NCI-H748 treated with DMSO at 0.1 percent for 48 hours (cell line): ENCODE measurements around the gene SIM2.

Experiments used
- DNase-seq: peaks from one replicate; lab custom pipeline; 2025; lab: John Stamatoyannopoulos, UW

SIM2 gene

DNA sequence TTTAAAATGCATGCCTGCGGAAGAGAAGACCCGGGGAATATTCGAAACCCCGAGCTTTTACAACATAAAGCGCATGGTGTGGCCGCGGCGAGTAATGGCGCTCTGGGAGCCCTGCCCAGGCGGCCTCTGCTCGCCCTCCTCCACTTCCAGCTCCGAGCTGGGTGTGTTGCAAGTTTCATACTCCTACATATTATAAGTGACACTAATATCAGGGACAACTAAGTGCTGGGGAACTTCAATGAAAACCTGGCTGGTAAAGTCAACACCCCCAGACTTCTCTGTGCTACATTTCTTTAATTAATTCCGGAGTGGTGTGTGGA, 11.8 kb downstream of the SIM2 start:
- no peak for DNase-seq

DNA sequence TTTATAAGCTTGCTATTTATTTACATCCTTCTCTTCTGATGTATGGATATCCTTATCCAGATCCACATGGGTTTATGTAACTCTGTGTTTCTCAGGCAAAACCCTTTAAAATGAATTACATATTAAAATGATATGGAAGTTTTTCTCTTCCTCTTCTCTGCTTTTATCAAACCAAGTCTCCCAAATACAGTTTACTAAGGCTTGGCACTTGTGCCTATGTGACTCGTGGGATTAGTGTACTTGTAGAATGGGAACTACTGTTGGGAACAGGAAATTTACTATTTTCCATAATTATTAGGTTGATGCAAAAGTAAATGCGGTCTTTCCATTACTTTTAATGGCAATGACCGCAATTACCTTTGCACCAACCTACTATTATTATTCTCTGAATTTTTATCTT, 14.8 kb downstream of the SIM2 start:
- DNase-seq = no peak

DNA sequence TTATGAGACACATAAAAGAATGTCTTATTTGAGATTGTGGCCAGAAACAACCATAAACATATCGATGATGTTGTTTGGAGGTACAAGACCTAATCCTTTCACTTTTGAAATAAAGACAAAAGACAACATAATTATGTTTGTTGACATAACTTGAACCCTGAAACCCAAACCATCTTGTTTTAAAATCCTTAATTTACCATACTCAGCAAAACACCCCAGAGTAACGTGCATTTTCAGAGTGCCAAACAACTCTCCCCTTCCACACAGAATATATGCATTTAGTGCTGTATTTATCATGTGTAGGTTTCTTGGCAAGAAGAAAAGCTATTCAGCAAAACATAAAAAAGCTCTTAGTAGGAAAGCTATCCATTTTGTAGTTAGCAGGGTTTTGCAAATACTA, 17.5 kb downstream of the SIM2 start:
- DNase-seq = no peak

DNA sequence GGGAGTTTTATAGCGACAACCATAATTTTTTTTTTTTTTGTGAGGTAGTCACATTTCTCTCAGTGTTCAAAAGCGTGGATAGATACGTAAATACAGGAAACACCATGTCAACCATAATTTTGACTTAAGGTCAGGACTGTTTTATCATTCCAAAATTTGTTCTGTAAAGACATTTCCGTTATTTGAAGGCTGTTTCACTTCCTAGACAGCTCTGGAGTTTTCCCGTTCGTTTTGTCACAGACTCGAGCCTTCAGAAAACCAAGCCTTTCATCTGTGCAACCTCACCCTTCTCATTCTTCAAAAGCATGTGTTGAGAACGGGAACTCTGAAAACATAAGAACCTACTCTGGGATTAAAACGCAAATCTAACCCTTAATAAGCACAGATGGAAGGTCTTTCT, 17.9 kb downstream of the SIM2 start:
- DNase-seq = no peak

DNA sequence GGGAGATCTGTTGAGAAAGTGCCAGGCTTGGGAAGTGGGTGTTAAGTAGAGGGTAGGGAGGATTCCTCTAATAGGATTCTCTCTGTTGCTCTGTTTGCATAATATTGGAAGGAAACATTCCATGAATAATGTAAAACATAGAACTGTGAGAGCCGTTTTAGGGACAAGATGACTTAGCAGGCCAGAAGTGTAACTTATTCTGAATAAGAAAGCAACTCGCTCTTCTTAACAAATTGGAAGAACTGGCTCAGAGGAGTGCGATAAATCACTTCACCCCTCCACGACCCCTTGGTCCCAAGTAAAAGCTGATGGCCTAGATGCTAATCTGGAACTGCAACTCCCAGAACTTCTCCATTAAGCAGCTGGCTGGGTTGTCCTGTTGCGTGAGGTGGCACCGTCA, 19.1 kb downstream of the SIM2 start:
- DNase-seq = no peak

DNA sequence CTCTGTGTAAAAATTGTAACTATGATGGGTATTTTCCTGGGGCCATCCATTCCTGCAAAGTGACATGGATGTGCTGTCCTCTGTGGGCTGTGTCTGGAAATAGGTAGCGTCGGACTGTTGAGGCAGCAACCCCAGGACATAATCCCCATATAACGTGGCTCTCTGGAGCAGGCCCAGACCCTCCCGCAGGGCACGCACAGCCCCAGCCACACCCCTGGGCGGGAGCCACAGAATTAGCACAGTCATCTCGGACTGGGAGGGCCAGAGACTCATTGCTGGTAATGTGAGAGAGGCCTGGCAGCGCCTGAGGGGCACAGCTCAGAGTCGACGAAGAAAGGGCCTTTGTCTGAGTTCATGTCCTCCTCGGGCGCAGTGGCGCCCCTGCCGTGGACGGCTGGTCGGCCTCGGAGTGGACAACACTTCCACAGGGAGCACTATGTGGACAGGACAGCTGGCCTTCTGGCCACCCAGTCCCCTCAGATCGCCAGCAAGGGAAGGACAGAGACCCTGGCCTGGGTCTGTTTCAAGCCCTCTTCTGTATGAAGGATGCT, 20.1 kb downstream of the SIM2 start:
- DNase-seq = no peak

DNA sequence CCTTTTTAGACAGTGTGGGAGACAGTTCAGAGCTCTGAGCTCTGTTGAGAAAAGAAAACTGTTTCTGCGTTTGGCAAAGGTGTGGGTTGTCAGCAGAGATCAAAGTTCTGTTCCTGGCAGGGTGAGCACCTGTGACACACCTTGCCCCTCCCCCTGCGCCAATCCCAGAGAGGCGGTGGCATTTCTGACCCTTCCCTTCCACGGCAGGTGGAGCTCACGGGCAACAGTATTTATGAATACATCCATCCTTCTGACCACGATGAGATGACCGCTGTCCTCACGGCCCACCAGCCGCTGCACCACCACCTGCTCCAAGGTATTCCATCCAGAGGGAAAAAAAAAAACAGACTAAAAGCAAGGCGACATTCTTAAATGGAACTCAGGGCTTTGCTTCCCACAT, 20.7 kb downstream of the SIM2 start:
- DNase-seq = no peak

DNA sequence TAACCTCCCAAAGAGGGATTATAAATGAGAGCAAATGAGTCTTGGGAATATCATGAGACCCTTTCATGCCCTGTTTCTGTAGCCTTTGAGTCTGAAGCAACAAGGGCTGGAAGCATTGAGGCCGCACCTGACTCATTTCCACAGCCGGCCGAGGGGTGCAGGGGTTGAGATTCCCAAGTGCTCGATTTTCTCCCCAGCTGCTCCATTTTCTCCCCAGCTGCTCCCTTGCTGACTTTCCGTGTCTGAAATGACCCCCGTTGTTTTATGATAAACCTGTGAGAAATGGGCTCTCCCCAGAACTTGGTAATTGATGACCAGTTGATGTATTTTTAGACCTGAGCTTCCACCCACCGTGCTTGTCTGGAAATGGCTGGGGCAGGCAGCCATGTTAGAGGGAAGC, 22.9 kb downstream of the SIM2 start:
- no peak for DNase-seq

DNA sequence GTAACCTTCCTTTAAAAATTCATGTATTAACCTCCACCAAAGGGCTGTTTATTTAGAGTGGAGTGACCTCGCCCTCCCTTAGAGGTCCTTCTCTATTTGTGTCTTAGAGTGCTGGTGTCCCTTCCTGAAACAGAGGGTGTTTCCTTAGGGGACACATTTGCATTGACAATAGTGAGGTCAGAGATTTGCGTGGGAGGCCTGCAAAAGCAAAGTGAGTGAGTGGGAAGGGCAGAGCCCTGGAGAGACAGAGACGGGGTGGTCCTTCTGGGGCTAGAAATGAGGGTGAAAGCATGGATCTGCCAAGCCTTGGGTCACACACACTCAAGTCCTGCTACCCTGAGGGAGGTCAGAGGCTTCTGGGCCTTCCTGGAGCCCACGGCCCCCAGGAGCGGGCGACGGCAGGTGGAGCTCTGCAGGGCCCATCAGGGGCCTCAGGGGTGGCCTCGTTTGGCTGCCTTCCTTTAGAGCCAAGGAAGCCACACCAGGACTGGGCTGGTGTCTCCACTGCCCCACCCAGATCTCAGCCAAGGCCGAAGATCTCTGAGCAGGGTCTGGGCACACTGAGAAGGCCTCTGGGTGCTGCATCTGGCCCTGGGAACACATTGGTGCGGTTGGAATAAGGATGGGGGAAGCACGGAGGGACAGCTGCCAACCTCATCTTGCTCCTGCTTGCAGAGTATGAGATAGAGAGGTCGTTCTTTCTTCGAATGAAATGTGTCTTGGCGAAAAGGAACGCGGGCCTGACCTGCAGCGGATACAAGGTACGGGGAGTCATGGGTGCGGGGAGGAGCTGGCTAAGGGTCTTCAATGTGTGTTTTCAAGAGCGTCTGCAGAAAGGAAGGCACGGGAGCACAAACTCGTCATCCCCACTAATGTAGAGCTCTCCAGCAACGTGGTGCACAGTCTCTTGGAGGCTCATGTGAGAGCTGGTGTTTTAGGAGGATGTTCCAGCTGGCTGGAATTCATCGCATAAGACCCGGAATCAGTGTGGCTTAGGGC, 23.8 kb downstream of the SIM2 start:
- DNase-seq = no peak

DNA sequence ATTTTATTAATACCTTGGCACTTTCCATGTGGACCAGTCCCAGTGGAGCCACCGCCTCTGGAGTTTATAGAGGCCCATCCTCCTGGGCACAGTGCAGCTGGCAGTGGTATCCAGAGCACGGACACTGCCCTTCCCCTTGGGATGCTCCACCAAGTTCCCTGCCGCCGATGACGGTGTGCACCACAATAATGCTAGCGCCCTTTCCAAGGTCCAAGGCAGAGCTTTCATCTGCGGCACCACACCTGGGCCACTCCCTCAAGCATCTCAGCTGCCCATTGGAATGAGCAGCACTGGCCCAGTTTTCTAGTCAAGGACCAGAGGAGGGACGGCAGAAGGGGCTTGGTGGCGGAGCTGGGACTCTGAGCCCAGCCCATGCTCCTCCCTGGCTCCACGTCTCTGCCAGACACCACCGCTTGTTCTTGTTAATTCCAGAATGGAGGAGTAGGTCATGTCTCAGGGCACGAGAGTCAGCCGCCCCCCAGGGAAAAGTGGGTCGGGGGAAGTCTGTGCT, 24.5 kb downstream of the SIM2 start:
- DNase-seq = no peak

DNA sequence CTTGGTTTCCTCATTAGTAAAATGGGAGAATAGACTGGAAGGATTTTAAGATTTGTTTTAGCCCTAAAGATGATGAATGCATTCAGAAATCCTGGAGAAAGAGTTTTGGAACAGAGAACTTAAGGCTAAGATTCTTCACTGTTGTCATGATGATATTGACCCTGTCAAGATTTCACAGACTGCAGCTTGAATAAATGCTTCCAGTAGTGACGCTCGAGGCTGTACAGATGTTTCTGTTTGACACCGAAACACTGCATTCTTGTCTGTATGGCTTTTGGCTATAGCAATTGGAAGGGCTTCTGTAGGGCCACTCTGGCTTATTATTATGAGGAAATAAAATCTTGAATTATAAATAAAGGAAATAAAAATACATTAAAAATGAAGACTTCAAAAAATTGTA, 25.7 kb downstream of the SIM2 start:
- DNase-seq = no peak

DNA sequence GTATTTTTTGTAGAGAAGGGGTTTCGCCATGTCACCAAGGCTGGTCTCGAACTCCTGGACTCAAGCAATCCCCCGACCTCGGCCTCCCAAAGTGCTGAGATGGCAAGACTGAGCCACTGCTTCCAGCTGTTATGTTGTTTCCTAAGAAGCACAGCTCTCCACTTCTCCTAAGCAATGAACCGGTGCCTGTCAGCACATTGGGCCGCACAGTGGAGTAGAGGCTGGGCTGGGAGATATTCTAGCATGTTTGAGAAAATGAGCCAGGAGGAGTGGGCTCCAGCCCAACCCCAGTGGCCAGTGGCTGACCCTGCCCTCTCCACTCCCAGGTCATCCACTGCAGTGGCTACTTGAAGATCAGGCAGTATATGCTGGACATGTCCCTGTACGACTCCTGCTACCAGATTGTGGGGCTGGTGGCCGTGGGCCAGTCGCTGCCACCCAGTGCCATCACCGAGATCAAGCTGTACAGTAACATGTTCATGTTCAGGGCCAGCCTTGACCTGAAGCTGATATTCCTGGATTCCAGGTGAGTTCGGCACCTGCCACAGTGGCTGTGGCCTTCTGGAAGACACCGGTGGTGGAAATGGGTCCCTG, 27.0 kb downstream of the SIM2 start:
- DNase-seq = no peak

DNA sequence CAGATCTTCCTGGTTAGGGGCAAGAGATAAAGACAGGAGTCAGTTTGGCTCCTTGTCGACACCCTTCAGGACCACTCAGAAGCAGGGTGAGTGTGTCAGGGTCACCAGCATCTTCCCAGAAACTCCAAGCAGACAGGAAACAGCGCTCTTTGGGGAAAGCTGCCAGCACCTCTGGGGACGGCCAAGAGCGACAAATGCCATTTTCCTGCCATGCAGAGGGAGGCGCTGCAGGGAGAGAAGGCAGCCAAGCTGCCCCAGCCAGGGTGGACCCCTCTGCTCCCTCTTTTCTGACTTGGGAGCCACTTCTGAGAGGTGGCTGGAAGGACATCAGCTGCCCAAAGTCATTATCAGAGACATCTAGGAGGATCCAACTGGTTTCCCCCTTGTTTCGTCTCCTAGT, 29.0 kb downstream of the SIM2 start:
- DNase-seq = no peak

DNA sequence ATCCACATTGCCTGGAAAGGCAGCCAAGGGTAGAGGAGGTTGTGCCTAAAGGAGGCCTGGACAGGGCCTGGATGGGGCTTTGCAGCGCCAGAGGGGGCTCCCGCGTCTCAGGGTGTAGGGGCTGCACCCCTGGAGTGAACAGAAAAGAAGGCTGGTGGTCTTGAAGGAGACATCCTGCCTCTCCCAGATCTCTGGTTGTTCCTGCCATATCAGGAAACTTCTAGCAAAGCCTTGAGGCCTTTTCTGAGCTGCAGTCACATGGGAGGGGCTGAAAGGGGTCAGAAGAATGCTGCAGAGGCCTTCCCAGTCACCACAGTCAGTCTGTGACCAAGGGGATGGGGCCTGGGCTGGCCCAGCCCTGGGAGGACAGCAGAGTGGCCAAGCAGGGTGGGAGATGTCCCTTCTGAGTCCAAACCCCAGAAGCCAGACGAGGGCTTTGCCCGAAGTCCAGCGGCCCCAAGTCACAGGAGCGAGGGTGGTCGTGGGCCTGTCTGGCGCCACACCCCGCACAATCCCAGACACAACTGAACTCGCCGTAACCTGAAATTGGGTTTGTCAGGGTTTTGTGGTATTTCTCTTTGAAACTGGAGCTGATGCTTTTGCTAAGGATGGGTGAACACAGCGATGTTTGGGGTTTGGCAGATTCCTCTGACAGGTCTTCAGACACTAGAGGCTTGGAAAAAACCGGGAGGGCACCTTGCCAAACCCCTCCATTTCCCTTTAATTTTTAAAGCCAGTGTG, 29.6 kb downstream of the SIM2 start:
- DNase-seq = no peak

DNA sequence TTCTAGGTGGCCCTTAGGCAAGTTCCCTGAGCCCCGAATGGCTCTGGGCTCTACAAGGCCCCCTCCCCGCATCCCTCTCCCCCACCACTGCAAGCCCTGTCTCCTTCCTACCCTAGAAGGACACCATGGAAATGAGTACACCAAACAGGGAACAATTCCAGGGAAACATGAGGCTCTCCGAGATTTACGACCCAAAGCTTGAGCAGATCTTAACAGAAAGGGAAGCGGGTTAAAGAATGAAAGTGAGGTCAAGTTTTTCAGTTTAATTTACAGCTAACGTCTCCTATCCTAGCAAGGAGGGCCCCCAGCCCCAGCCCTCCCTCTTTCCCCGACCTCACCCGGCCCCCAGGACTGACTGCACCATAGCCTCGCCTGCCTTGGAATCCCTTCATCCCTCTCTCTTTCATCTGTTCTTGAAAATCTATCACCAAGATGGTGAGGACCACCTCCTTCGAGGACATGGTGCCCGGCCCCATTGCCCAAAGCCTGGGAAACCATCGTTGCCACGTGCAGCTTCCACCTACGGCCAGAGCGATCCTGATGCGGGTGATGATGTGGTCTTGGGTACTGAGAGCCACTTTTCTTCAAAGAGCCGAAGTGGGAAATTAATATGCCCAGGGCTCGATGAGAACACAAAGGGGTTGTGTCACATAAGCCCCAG, 30.5 kb downstream of the SIM2 start:
- no peak for DNase-seq

DNA sequence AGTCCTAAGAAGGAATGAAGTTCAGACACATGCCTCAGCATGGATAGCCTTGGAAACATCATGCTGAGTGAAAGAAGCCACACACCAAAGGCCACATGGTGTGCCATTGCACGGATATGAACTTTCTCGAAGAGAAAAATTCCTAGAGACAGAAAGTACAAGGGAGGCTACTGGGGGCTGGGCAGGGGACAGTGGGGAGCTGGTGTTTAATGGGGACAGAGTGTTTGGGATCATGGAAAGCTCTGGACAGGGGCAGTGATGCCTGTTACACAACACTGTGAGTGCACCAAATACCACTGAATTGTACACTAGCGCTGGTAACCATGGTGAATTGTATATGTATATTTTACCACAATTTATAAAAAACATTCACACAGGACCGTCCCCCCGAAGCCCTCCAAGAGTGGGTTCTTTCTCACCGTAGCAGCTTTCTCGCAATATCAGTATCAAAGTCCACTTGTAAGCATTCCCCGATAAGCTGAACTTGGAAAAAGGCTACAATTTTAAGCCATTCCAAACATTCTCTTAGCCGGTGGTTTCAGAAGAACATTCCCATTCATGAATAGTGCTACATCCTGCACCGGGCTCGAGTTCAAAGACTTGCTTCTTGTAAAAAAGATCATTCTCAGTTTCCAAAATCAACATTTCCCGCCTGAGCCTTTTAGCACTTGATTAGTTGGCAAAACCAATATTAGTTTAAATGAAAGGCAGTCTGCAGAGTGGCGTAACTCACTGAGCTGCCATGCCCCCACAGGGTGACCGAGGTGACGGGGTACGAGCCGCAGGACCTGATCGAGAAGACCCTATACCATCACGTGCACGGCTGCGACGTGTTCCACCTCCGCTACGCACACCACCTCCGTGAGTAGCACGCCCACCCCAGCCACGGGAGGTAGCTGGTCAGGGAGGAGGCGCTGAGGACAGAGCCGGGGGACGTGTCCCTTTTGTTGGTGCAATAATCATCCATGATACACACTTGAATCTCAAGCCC, 31.7 kb downstream of the SIM2 start:
- no peak for DNase-seq

DNA sequence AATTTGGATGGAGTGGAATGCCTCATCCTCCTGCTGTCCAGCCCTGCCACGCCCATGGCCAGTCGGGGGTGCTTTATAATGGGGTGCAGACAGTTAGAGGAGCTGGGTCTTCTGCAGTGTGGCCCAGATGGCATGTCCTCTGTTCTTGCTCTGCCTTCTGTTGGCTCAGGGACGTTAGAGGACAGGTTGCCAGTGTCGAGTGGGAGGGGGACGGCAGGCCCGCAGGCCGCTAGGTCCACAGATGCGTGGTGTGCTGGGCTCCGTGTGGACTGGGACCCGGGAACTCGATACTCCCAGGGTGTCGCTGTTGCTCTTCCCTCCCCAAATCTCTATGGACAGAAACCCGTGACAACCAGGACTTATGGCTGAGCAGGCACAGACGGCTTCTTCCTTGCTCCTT, 33.3 kb downstream of the SIM2 start:
- DNase-seq = no peak

DNA sequence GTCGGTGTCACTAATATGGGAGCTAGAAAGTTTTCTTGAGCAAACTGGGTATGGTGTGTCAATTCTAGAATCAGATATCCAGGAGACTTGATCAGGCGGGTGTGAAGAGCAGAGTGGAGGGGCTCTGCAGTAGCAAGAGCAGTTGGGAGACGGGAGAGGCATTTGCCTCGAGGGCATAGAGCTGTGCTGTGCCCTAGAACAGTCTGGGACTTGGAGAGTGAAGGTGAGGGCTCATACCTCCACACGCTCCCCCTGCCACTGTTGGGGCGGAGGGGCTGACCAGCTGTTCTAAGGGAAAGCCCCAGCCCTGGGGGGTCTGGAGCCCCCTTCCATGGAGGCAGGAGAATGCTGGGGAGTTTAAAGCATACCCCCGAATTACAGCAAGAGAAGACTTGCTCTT, 33.8 kb downstream of the SIM2 start:
- no peak for DNase-seq

DNA sequence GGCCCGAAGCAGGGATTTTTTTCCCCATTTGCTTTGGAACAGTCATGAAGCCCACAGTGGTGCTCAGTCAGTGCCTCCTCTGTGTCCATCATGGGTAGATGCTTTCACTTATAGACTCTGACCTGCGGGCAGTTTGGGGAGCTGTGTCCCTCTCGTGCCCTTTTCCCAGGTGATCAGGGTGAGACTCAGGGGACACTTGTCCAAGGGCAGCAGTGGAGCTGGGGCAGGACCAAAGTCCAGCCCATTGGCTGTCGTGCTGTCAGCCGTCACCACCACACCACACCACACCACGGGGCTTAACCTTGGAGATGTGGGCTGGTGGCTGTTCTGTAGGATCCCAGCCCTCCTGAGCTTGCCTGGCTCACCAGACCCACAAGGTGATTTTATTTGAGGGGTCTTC, 34.9 kb downstream of the SIM2 start:
- no peak for DNase-seq

DNA sequence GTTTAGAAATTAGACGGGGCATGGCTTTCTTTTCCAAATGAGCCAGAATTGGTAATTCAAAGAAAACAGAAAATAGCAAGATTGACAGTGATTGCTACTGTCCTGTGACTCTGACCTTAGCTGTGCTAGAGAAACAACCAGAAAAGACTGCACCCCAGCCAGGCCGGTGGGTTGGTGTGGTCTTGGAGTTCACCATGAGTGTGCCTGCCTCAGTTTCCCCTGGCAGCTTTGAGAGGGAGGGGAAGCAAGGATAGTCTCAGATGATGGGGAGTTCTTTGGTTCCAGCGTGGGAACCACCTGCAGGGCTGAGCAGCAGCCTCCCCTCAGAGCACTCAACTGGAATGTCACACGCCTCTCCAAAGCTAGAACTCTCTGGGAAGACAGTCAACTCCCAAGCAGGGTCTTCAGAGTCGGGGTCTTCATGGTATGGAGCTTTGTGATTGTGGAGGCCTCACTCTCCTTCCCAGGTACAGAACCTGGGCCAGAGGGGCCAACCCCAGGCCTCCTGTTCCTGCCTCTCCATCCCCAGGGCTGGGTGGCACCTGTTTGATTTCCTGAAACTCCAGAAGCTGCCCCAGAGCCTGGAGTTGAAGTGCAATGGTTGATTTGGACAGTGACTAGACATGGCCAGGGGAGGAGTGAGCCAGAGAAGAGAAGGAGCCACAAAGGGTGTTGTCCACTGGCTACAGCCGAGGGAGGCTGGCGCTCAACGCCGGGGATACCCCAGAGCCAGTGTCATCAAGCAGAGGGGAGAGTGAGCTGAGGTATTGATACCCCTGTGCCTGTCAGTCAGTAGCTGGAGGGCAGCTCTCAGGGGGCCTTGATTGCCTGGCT, 35.7 kb downstream of the SIM2 start:
- no peak for DNase-seq
